ENCODE measurements around the gene NOL4L. TPM values are rescaled to one million over a fixed set of nuclear protein-coding genes. Genes with fewer than 3 reads are reported as not detected.

The NOL4L gene
- total RNA-seq, 4 donors from 2014 or later: 5.8 to 19.4 (median 12.8) TPM

- Histone ChIP-seq H3K36me3 (peaks cover 0 to 13% (median 9%) of the 10 kb centered on the region in 4 donors), H3K4me1 (peaks cover 37 to 66% (median 58%) of the 10 kb centered on the region in 4 donors), H3K27me3 (no peaks in the 10 kb centered on the region), H3K9me3 (no peaks in the 10 kb centered on the region), H3K4me3 (no peak overlapping the region), H3K27ac (replicated peaks in 1 of 4) (no peak overlapping the region)
- 88% methylated on average over 14 of the region's 15 CpGs for WGBS
- DNase-seq (ENCODE audit: extremely low spot score): no peak
- intact Hi-C loops (cut with DNase I): no loop called here
- TF ChIP-seq POLR2A (IDR thresholded peaks at IDR 0.05; ENCODE audit: low read depth) (no peak), CTCF (IDR thresholded peaks at IDR 0.05) (no peak), POLR2AphosphoS5 (IDR thresholded peaks at IDR 0.05) (no peak), EP300 (IDR thresholded peaks at IDR 0.05) (no peak)
These were observed 124.9 kb downstream of the NOL4L start for GRCh38 chr20:32460231-32460630.

GRCh38 chr20:32458837-32459220 is 126.3 kb downstream of the NOL4L start:
- intact Hi-C loops (cut with DNase I): loop anchor here (10.0 kb wide), 1 partner anchor 104 kb away; the partner anchor contains the start of gene ASXL1
- WGBS: 90% methylated on average over 10 of the region's 12 CpGs
- Histone ChIP-seq H3K27me3 (no peaks in the 10 kb centered on the region), H3K4me3 (no peak overlapping the region), H3K9me3 (no peaks in the 10 kb centered on the region), H3K4me1 (peaks cover 27 to 57% (median 46%) of the 10 kb centered on the region in 4 donors), H3K27ac (replicated peaks in 1 of 4) (no peak overlapping the region), H3K36me3 (peaks cover 0 to 27% (median 21%) of the 10 kb centered on the region in 4 donors)
- TF ChIP-seq CTCF (IDR thresholded peaks at IDR 0.05) (no peak), POLR2A (IDR thresholded peaks at IDR 0.05; ENCODE audit: low read depth) (no peak), POLR2AphosphoS5 (IDR thresholded peaks at IDR 0.05) (no peak), EP300 (IDR thresholded peaks at IDR 0.05) (no peak)
- DNase-seq (ENCODE audit: extremely low spot score): no peak

- peak overlapping the region in 3 of 4 donors; percentile 56 to 67 (median 62) for H3K4me3 ChIP-seq
- 95% methylated on average over 5 of the region's 10 CpGs for WGBS
- no peak for DNase-seq (ENCODE audit: extremely low spot score)
- TF ChIP-seq POLR2A (IDR thresholded peaks at IDR 0.05; ENCODE audit: low read depth): no peak
- no peak overlapping the region for H3K27ac ChIP-seq (replicated peaks in 1 of 4)
- no peaks in the 10 kb centered on the region for H3K27me3 ChIP-seq
- peaks cover under 1 to 33% (median 27%) of the 10 kb centered on the region in 4 donors for H3K36me3 ChIP-seq
- peaks cover 22 to 51% (median 40%) of the 10 kb centered on the region in 4 donors for H3K4me1 ChIP-seq
- intact Hi-C loops (cut with DNase I): loop anchor here (10.0 kb wide), 1 partner anchor 103 kb away; the partner anchor contains the start of gene ASXL1
- H3K9me3 ChIP-seq: no peaks in the 10 kb centered on the region
These were observed 126.9 kb downstream of the NOL4L start for GRCh38 chr20:32458061-32458836.

GRCh38 chr20:32457479-32457986 is 127.6 kb downstream of the NOL4L start:
- DNase-seq (ENCODE audit: extremely low spot score): no peak
- H3K27me3 ChIP-seq: no peaks in the 10 kb centered on the region
- peak overlapping the region in 2 of 4 donors; percentile 43 to 46 for H3K27ac ChIP-seq (replicated peaks in 1 of 4)
- peaks cover 18 to 46% (median 34%) of the 10 kb centered on the region in 4 donors for H3K4me1 ChIP-seq
- H3K4me3 ChIP-seq: peak overlapping the region; percentile 53 to 67 (median 59)
- TF ChIP-seq POLR2A (IDR thresholded peaks at IDR 0.05; ENCODE audit: low read depth) (no peak), EP300 (IDR thresholded peaks at IDR 0.05) (no peak), POLR2AphosphoS5 (IDR thresholded peaks at IDR 0.05) (no peak), CTCF (IDR thresholded peaks at IDR 0.05) (no peak)
- H3K36me3 ChIP-seq: peaks cover 8 to 40% (median 34%) of the 10 kb centered on the region in 4 donors
- 10% methylated on average over 4 of the region's 29 CpGs for WGBS
- intact Hi-C loops (cut with DNase I): loop anchor here (10.0 kb wide), 1 partner anchor 103 kb away; the partner anchor contains the start of gene ASXL1
- no peaks in the 10 kb centered on the region for H3K9me3 ChIP-seq

- 4% methylated on average over 17 of the region's 36 CpGs for WGBS
- Histone ChIP-seq H3K27ac (replicated peaks in 1 of 4) (peak overlapping the region in 2 of 4 donors; percentile 43 to 46), H3K27me3 (no peaks in the 10 kb centered on the region), H3K36me3 (peaks cover 12 to 46% (median 40%) of the 10 kb centered on the region in 4 donors), H3K9me3 (no peaks in the 10 kb centered on the region), H3K4me1 (peaks cover 18 to 40% (median 31%) of the 10 kb centered on the region in 4 donors), H3K4me3 (peak overlapping the region; percentile 53 to 67 (median 59))
- no peak for DNase-seq (ENCODE audit: extremely low spot score)
- intact Hi-C loops (cut with DNase I): loop anchor here (10.0 kb wide), 1 partner anchor 102 kb away; the partner anchor contains the start of gene ASXL1
- TF ChIP-seq EP300 (IDR thresholded peaks at IDR 0.05): no peak
- peak in 1 of 2 donors; percentile 5 for TF ChIP-seq POLR2AphosphoS5 (IDR thresholded peaks at IDR 0.05)
- TF ChIP-seq POLR2A (IDR thresholded peaks at IDR 0.05; ENCODE audit: low read depth): no peak
- peak; percentile 75 to 89 (median 81) for TF ChIP-seq CTCF (IDR thresholded peaks at IDR 0.05)
These were observed 128.2 kb downstream of the NOL4L start for GRCh38 chr20:32456869-32457478.
